Measurements from ENCODE around the gene SPPL3.
"Not testable (repeated sequence)": the region's sequence is repeated elsewhere in the genome, so short reads cannot be mapped to it uniquely, and the experiment has no call there.

The SPPL3 gene

GRCh38 chr12:120904197-120904773 lies at the start of gene SPPL3:
SPPL3 (minus strand) TSS chr12:120904358; CDS start chr12:120903867, 491 bp downstream.
- peak; percentile 94 for DNase-seq
- in situ Hi-C loops (cut with HindIII; ENCODE audit: low pct_ligation_motif_present, low pct_unique_long_range_greater_than_20kb, low sequenced_read_pairs) = no loop called here

GRCh38 chr12:120950807-120951206 lies 46.6 kb upstream of the SPPL3 start:
- in situ Hi-C loops (cut with HindIII; ENCODE audit: low pct_ligation_motif_present, low pct_unique_long_range_greater_than_20kb, low sequenced_read_pairs) = no loop called here

DNA sequence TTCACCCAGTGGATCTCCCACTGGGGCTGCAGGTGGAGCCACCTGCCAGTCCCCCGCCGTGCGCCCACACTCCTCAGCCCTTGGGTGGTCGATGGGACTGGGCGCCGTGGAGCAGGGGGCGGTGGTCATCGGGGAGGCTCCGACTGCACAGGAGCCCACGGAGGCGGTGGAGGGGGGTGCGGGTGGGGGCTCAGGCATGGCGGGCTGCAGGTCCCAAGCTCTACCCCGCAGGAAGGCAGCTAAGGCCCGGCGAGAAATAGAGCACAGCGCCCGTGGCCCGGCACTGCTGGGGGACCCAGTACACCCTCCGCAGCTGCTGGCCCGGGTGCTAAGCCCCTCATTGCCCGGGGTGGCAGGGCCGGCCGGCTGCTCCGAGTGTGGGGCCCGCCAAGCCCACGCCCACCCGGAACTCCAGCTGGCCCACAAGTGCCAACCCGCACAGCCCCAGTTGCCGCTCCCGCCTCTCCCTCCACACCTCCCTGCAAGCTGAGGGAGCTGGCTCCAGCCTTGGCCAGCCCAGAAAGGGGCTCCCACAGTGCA lies 46.2 kb upstream of the SPPL3 start:
- DNase-seq; in situ Hi-C loops (cut with HindIII; ENCODE audit: low pct_ligation_motif_present, low pct_unique_long_range_greater_than_20kb, low sequenced_read_pairs): not testable (repeated sequence)

More at GRCh38 chr12:120950807-120951206, 46.6 kb upstream of the SPPL3 start:
- no peak for DNase-seq

GRCh38 chr12:120945516-120945915 lies 41.4 kb upstream of the SPPL3 start:
- not testable (repeated sequence) for DNase-seq

GRCh38 chr12:120944645-120945217 lies 40.6 kb upstream of the SPPL3 start:
- peak; percentile 72 for DNase-seq
- in situ Hi-C loops (cut with HindIII; ENCODE audit: low pct_ligation_motif_present, low pct_unique_long_range_greater_than_20kb, low sequenced_read_pairs) = no loop called here

More at GRCh38 chr12:120945516-120945915, 41.4 kb upstream of the SPPL3 start:
- in situ Hi-C loops (cut with HindIII; ENCODE audit: low pct_ligation_motif_present, low pct_unique_long_range_greater_than_20kb, low sequenced_read_pairs) = not testable (repeated sequence)

GRCh38 chr12:120943482-120943881 lies 39.3 kb upstream of the SPPL3 start:
- in situ Hi-C loops (cut with HindIII; ENCODE audit: low pct_ligation_motif_present, low pct_unique_long_range_greater_than_20kb, low sequenced_read_pairs) = no loop called here
- DNase-seq = no peak

- DNase-seq = no peak
Measured at GRCh38 chr12:120941846-120942405, 37.8 kb upstream of the SPPL3 start.

GRCh38 chr12:120941412-120941811 lies 37.3 kb upstream of the SPPL3 start:
- in situ Hi-C loops (cut with HindIII; ENCODE audit: low pct_ligation_motif_present, low pct_unique_long_range_greater_than_20kb, low sequenced_read_pairs) = no loop called here
- DNase-seq = no peak

More at GRCh38 chr12:120941846-120942405, 37.8 kb upstream of the SPPL3 start:
- in situ Hi-C loops (cut with HindIII; ENCODE audit: low pct_ligation_motif_present, low pct_unique_long_range_greater_than_20kb, low sequenced_read_pairs) = no loop called here

- peak; percentile 99 for DNase-seq
- in situ Hi-C loops (cut with HindIII; ENCODE audit: low pct_ligation_motif_present, low pct_unique_long_range_greater_than_20kb, low sequenced_read_pairs) = no loop called here
Measured at GRCh38 chr12:120940799-120941198, 36.6 kb upstream of the SPPL3 start.

- in situ Hi-C loops (cut with HindIII; ENCODE audit: low pct_ligation_motif_present, low pct_unique_long_range_greater_than_20kb, low sequenced_read_pairs) = no loop called here
- no peak for DNase-seq
Measured at GRCh38 chr12:120940006-120940405, 35.8 kb upstream of the SPPL3 start.

DNA sequence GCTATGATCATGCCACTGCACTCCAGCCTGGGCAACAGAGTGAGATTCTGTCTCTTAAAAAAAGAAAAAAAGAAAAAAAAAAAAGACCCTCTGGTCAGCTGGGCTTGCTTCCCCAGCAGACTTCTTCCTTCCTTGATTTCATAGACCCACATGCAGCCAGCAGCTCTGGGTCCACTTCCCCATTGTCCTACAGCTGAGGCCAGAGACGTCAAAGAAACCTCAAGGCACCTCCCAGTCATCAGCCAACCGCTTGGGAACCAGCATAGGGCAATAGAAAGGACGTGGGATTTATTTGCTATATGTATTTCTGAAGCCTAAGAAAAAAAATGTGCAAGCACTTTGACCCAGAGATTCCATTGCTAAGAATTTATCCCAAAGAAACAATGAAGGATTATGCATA lies 35.4 kb upstream of the SPPL3 start:
- DNase-seq = no peak
- in situ Hi-C loops (cut with HindIII; ENCODE audit: low pct_ligation_motif_present, low pct_unique_long_range_greater_than_20kb, low sequenced_read_pairs) = no loop called here

- no peak for DNase-seq
- in situ Hi-C loops (cut with HindIII; ENCODE audit: low pct_ligation_motif_present, low pct_unique_long_range_greater_than_20kb, low sequenced_read_pairs) = no loop called here
Measured at GRCh38 chr12:120938496-120938895, 34.3 kb upstream of the SPPL3 start.

- in situ Hi-C loops (cut with HindIII; ENCODE audit: low pct_ligation_motif_present, low pct_unique_long_range_greater_than_20kb, low sequenced_read_pairs) = no loop called here
- DNase-seq = no peak
Measured at GRCh38 chr12:120936197-120936596, 32.0 kb upstream of the SPPL3 start.

- in situ Hi-C loops (cut with HindIII; ENCODE audit: low pct_ligation_motif_present, low pct_unique_long_range_greater_than_20kb, low sequenced_read_pairs) = no loop called here
- DNase-seq = no peak
Measured at GRCh38 chr12:120933786-120934185, 29.6 kb upstream of the SPPL3 start.

DNA sequence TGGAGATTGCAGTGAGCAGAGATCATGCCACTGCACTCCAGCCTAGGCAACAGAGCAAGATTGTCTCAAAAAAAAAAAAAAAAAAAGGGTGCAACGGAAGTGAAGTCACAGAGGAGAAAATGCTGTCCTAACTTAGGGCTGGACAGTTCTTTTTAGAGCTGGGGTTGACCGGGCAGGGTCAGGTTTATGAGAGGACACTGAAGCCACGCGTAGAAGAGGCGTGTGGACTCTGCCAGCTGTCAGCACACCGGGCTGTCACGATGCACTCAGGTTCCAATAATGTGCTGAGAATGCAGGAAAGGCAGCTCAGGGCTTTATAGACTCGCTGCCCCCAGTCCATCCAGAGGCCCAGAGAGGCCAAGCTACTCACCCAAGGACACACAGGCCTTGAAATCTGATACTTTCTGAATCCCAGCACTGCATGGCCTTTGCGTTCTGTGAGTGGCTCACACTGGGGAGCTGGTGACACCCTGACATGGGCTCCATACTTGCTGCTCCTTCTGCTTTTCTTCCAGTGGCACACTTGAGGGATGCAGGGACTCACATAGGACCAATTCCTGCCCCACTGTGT lies 28.9 kb upstream of the SPPL3 start:
- in situ Hi-C loops (cut with HindIII; ENCODE audit: low pct_ligation_motif_present, low pct_unique_long_range_greater_than_20kb, low sequenced_read_pairs) = no loop called here
- DNase-seq = no peak

GRCh38 chr12:120932058-120932457 lies 27.9 kb upstream of the SPPL3 start:
- no peak for DNase-seq
- in situ Hi-C loops (cut with HindIII; ENCODE audit: low pct_ligation_motif_present, low pct_unique_long_range_greater_than_20kb, low sequenced_read_pairs) = no loop called here

- DNase-seq = no peak
- in situ Hi-C loops (cut with HindIII; ENCODE audit: low pct_ligation_motif_present, low pct_unique_long_range_greater_than_20kb, low sequenced_read_pairs) = no loop called here
Measured at GRCh38 chr12:120930032-120930431, 25.9 kb upstream of the SPPL3 start.

DNA sequence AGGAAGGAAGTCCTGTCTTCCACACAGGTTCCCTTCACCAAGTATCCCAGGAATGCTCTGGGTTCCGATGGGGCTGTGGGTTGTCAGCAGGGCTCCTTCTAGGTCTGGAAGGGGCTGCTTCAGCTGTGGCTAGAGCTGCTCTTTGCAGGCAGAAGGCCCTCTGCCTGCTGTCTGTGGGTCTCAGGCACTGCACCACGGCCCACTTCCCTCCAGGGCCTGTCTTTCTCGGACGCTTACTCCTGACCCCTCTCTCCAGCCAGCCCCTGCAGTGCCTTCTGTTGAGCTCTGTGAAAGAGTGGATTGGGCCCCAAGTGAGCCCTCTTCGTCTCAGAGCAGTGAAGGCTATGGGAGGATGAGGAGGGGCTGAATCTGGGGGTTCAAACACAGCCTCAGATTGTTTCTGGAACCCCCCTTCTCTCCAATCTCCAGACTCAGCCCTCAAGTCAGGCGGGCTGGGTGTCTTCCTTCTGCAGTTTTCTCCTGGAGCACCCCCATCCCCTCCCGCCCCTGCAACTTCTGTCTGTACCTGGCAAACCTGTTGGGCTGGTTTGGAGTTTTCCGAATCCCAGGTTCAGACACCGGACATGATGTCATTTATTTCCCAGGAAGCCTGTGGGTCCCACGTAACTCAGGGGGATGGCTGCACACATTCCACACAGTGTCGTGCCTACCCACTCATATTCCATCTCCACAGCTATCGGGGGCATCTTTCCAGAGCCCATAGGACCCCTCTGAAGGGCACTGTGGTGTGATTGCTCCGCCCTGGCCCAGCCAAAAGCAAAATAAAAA lies 24.9 kb upstream of the SPPL3 start:
- DNase-seq = no peak
- in situ Hi-C loops (cut with HindIII; ENCODE audit: low pct_ligation_motif_present, low pct_unique_long_range_greater_than_20kb, low sequenced_read_pairs) = no loop called here
